Gastrocnemius medialis (tissue), 4 donors: ENCODE results near the gene CCDC12. TPM values are rescaled to one million over a fixed set of nuclear protein-coding genes. Genes with fewer than 3 reads are reported as not detected.
"Not testable (repeated sequence)": the region's sequence is repeated elsewhere in the genome, so short reads cannot be mapped to it uniquely, and the experiment has no call there.

ENCODE experiments used
- ATAC-seq, 2 donors: fragments of 150-250 bp; one replicate each; pipeline ENCODE4 v1.9.1; 2016
- DNase-seq, 2 donors: peaks; one replicate each; pipeline ENCODE4 v3.0.0-alpha.2; 2019
- H3K27ac ChIP-seq, 4 donors: fragments of 200-600 bp; sonication (generic); 1 replicate in 1 of 4; 2 replicates in 3 of 4; pipeline ENCODE4 v1.5.1; 2016 to 2018; ENCODE audit warnings: mild to moderate bottlenecking in 2 of 4, moderate library complexity in 1 of 4
- H3K27me3 ChIP-seq, 3 donors: fragments of 200-600 bp; sonication (generic) in 2 of 3; 1 replicate in 1 of 3; 2 replicates in 2 of 3; pipeline versions ENCODE4 v1.5.1 to v1.6.0; 2016 to 2019; ENCODE audit warnings: mild to moderate bottlenecking in 1 of 3, moderate library complexity in 1 of 3
- H3K36me3 ChIP-seq, 2 donors: fragments of 200-600 bp; sonication (generic) in 1 of 2; one replicate each; pipeline ENCODE4 v1.5.1; 2017 to 2018
- H3K4me1 ChIP-seq, 2 donors: fragments of 200-600 bp; sonication (generic) in 1 of 2; one replicate each; pipeline ENCODE4 v1.5.1; 2016 to 2017; ENCODE audit warnings: mild to moderate bottlenecking in 2 of 2
- H3K4me3 ChIP-seq, 4 donors: fragments of 200-600 bp; sonication (generic) in 3 of 4; 1 replicate in 1 of 4; 2 replicates in 3 of 4; pipeline ENCODE4 v1.5.1; 2016 to 2019; ENCODE audit warnings: mild to moderate bottlenecking in 2 of 4
- H3K9me3 ChIP-seq, 3 donors: fragments of 200-600 bp; sonication (generic) in 2 of 3; 1 replicate in 1 of 3; 2 replicates in 2 of 3; pipeline ENCODE4 v1.5.1; 2016 to 2019
- POLR2A ChIP-seq, 2 donors: fragments of 450-650 bp; IDR thresholded peaks; one replicate each; pipeline ENCODE4 v1.6.1; 2017; ENCODE audit warnings: antibody characterized with exemption in 2 of 2, mild to moderate bottlenecking in 2 of 2, moderate library complexity in 2 of 2
- in situ Hi-C, 4 donors: fragments of 200-750 bp; cut with MboI; loops; one replicate each; pipeline versions ENCODE4 v1.15.0 to v1.8.0; 2017; ENCODE audit warnings: low sequenced_read_pairs in 4 of 4
- intact Hi-C: fragments of 100-400 bp; cut with DNase I; formaldehyde crosslinking; loops from one replicate; pipeline ENCODE4 v1.15.1; 2023; ENCODE audit warnings: low total_unique reads
- total RNA-seq, 4 donors: library from RNA; depleted of rRNA; stranded (reverse); fragments of >200 nt; gene quantifications; one replicate each; pipeline versions ENCODE4 v1.1.0 to v1.2.3, GENCODE V29; 2016
- TF ChIP-seq, protein P1 (sequence below), 5 experiments: fragments of 450-650 bp in 3 of 5; fragments of 200-600 bp in 2 of 5; sonication (generic) in 2 of 5; IDR thresholded peaks in 4 of 5; conservative IDR thresholded peaks in 1 of 5; 1 replicate in 4 of 5; 2 replicates in 1 of 5; pipeline ENCODE4 v1.5.1; 2016 to 2019; ENCODE audit warnings: antibody characterized with exemption in 5 of 5, mild to moderate bottlenecking in 3 of 5, moderate library complexity in 3 of 5

Gene CCDC12
- total RNA-seq, 4 donors from 2014 or later: 24.6 to 32.0 (median 29.0) TPM

DNA sequence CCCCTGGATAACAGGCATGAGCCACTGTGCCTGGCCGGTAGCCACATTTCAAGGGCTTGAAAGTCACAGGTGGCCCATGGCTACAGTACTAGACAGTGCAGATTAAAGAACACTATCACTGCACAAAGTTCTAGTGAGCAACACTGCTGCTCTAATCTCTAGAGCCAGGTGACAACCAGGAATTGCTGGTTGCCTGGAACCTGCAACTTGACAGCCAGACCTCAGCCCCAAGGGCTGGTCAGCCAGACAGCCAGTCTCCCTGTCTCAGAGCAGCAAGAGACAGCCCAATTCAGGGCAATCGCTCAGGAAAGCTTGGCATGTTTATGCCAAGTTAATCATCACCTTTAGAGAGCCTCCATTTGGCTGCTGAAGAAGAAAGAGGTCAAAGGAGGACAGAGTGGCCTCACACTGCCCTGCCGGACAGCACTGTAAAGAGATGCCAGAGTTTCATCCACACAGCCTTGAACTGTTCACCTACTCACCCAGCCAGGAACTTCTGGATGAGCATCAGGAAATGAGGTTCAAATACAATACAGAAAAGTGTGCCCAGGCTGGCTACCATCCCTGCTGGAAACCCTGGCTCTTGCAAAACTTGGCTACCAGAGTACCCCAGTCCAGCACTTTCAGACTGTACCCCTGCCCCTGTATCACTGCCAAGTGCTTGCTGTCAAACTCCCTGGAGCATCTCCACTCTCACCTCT lies 6.0 kb downstream of the CCDC12 start:
- ATAC-seq: peak; percentile 85 to 86

DNA sequence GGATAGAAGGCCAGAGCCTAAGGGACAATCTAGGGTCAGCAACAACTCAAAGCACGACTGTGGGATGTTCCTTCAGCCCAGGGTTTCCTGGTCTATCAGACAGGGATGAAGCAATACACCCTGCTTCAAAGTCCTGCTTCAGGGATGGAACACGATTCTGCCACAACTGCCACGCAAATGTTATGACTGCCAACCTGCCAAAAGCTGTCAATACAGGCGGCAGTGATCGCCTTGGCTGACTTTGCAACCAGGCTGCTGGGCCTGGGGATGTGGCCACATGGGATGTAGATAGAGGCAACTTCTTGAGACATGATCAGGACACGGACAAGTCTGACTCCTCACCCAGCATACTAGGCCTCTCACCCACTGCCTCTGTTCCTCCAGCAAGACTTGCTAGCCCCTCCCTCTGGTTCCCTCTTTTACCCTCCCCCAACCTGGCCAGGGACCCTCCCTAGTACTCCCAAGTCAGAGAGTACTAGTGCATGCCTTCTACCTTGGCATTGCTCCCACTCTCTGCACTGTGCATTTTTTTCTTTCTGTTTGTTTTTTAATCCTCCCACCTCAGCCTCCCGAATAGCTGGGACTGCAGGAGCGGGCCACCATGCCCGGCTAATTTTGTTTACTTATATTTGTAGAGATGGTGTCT lies 7.6 kb downstream of the CCDC12 start:
- peaks cover 67 to 76% of the 10 kb centered on the region in 2 donors for H3K4me1 ChIP-seq

More for the DNA sequence above, 6.0 kb downstream of the CCDC12 start:
- H3K27ac ChIP-seq: peak overlapping the region; percentile 61 to 80 (median 72)
- H3K4me1 ChIP-seq: peaks cover 77 to 85% of the 10 kb centered on the region in 2 donors
- in situ Hi-C loops: no loop called here
- H3K9me3 ChIP-seq: no peaks in the 10 kb centered on the region
- DNase-seq: peak; percentile 40 to 68
- no peaks in the 10 kb centered on the region for H3K27me3 ChIP-seq
- no peaks in the 10 kb centered on the region for H3K36me3 ChIP-seq
- H3K4me3 ChIP-seq: no peak overlapping the region
- TF ChIP-seq, protein P1, sequence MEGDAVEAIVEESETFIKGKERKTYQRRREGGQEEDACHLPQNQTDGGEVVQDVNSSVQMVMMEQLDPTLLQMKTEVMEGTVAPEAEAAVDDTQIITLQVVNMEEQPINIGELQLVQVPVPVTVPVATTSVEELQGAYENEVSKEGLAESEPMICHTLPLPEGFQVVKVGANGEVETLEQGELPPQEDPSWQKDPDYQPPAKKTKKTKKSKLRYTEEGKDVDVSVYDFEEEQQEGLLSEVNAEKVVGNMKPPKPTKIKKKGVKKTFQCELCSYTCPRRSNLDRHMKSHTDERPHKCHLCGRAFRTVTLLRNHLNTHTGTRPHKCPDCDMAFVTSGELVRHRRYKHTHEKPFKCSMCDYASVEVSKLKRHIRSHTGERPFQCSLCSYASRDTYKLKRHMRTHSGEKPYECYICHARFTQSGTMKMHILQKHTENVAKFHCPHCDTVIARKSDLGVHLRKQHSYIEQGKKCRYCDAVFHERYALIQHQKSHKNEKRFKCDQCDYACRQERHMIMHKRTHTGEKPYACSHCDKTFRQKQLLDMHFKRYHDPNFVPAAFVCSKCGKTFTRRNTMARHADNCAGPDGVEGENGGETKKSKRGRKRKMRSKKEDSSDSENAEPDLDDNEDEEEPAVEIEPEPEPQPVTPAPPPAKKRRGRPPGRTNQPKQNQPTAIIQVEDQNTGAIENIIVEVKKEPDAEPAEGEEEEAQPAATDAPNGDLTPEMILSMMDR (IDR thresholded peaks at IDR 0.05 in 4 of 5, conservative IDR thresholded peaks at IDR 0.05 in 1 of 5): no peak
- TF ChIP-seq POLR2A (IDR thresholded peaks at IDR 0.05): no peak
- intact Hi-C loops: no loop called here

DNA sequence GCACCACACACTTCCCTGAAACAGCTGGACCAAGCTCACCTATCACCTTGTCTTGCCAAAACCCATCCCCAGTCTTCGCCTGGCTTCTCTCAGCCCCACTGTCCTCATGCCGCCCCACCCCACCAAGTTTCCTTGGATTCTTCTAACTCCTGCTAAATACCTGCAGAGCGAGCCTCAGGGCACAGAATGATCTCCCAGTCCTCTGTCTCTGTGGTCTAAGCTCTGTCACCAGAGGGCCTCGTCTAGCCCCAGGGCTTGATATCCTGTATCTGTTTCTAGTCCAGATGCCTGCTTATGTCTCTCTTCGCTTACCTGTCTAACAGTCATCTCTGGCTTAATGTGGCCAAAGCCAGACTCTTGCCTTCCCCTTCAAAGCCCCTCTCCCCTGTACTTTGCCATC lies 9.7 kb downstream of the CCDC12 start:
- intact Hi-C loops: no loop called here
- Histone ChIP-seq H3K27ac (peak overlapping the region; percentile 18 to 56 (median 37)), H3K4me1 (peaks cover 73 to 79% of the 10 kb centered on the region in 2 donors)

More for the DNA sequence above, 7.6 kb downstream of the CCDC12 start:
- Histone ChIP-seq H3K27me3 (no peaks in the 10 kb centered on the region), H3K4me3 (no peak overlapping the region), H3K27ac (peak overlapping the region; percentile 61 to 80 (median 72)), H3K36me3 (no peaks in the 10 kb centered on the region), H3K9me3 (no peaks in the 10 kb centered on the region)
- DNase-seq (no peak), ATAC-seq (no peak)
- intact Hi-C loops (no loop called here), in situ Hi-C loops (no loop called here)
- TF ChIP-seq, protein P1 (IDR thresholded peaks at IDR 0.05 in 4 of 5, conservative IDR thresholded peaks at IDR 0.05 in 1 of 5): no peak
- TF ChIP-seq POLR2A (IDR thresholded peaks at IDR 0.05): no peak

DNA sequence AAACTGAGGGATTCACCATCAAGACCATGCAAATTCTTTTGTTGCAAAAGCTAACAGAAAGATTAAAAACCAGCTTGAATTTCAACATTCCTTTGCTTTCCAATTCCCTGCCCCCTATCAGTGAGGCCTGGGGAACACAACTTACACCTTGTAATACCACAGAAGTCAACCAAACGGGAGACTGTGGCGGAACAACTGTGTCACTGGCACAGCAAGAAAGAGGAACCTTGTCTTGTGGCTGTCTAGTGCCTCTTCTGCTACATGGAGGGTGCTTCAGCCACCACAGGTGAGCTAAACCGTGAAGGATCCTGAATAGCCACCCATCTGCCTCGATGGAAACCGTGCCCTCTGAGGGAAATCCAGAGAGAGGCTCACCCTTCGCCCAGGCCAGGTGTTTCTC lies 11.4 kb downstream of the CCDC12 start:
- no peak for TF ChIP-seq POLR2A (IDR thresholded peaks at IDR 0.05)
- TF ChIP-seq, protein P1 (IDR thresholded peaks at IDR 0.05 in 4 of 5, conservative IDR thresholded peaks at IDR 0.05 in 1 of 5): no peak
- in situ Hi-C loops (no loop called here), intact Hi-C loops (no loop called here)
- Histone ChIP-seq H3K4me1 (peaks cover 73 to 79% of the 10 kb centered on the region in 2 donors), H3K4me3 (no peak overlapping the region), H3K27me3 (no peaks in the 10 kb centered on the region), H3K27ac (no peak overlapping the region), H3K36me3 (no peaks in the 10 kb centered on the region), H3K9me3 (no peaks in the 10 kb centered on the region)
- no peak for DNase-seq
- no peak for ATAC-seq

More for the DNA sequence above, 9.7 kb downstream of the CCDC12 start:
- ATAC-seq: no peak
- no peak overlapping the region for H3K4me3 ChIP-seq
- no peaks in the 10 kb centered on the region for H3K36me3 ChIP-seq
- no peaks in the 10 kb centered on the region for H3K9me3 ChIP-seq
- in situ Hi-C loops: no loop called here
- no peak for DNase-seq
- no peaks in the 10 kb centered on the region for H3K27me3 ChIP-seq
- TF ChIP-seq, protein P1 (IDR thresholded peaks at IDR 0.05 in 4 of 5, conservative IDR thresholded peaks at IDR 0.05 in 1 of 5): no peak
- no peak for TF ChIP-seq POLR2A (IDR thresholded peaks at IDR 0.05)

DNA sequence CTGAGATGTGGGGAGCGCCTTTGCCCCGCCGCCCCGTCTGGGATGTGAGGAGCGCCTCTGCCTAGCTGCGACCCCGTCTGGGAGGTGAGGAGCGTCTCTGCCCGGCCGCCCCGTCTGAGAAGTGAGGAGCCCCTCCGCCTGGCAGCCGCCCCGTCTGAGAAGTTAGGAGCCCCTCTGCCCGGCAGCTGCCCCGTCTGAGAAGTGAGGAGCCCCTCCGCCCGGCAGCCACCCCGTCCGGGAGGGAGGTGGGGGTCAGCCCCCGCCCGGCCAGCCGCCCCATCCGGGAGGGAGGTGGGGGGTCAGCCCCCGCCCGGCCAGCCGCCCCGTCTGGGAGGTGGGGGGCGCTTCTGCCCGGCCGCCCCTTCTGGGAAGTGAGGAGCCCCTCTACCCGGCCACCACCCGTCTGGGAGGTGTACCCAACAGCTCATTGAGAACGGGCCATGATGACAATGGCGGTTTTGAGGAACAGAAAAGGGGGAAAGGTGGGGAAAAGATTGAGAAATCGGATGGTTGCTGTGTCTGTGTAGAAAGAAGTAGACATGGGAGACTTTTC lies 12.4 kb downstream of the CCDC12 start:
- H3K4me3 ChIP-seq, in situ Hi-C loops, DNase-seq, H3K9me3 ChIP-seq, H3K27ac ChIP-seq, H3K36me3 ChIP-seq, ATAC-seq, H3K27me3 ChIP-seq, intact Hi-C loops: not testable (repeated sequence)
- H3K4me1 ChIP-seq: peaks cover 73 to 79% of the 10 kb centered on the region in 2 donors
